H9 (cell line): Measurements from ENCODE around the gene ATP2B2. TPM values are rescaled to one million over a fixed set of nuclear protein-coding genes. Genes with fewer than 3 reads are reported as not detected.

ENCODE experiments used
- DNase-seq: peaks from one replicate; pipeline ENCODE4 v3.0.0-alpha.2; 2017
- H2AFZ ChIP-seq: one replicate; pipeline ENCODE4 v1.6.1; 2013; ENCODE audit warnings: mild to moderate bottlenecking, low read length, control low read depth, moderate library complexity
- H2AK5ac ChIP-seq: 2 replicates; pipeline ENCODE4 v1.6.1; 2013; ENCODE audit warnings: low read length, control low read depth, mixed read lengths; ENCODE audit not compliant: insufficient read length
- H2BK120ac ChIP-seq: one replicate; pipeline ENCODE4 v1.6.1; 2013; ENCODE audit warnings: low read depth, mild to moderate bottlenecking, low read length, control low read depth, inconsistent platforms; ENCODE audit not compliant: poor library complexity, severe bottlenecking
- H2BK12ac ChIP-seq: 2 replicates; pipeline ENCODE4 v1.6.1; 2013; ENCODE audit warnings: low read length, control low read depth, mixed read lengths, low read depth; ENCODE audit not compliant: insufficient read length
- H2BK15ac ChIP-seq: 2 replicates; pipeline ENCODE4 v1.6.1; 2013; ENCODE audit warnings: low read depth, low read length, control low read depth
- H2BK20ac ChIP-seq: one replicate; pipeline ENCODE4 v1.6.1; 2013; ENCODE audit warnings: low read depth, mild to moderate bottlenecking, low read length, control low read depth, inconsistent platforms; ENCODE audit not compliant: poor library complexity, severe bottlenecking
- H2BK5ac ChIP-seq: 2 replicates; pipeline ENCODE4 v1.6.1; 2013; ENCODE audit warnings: low read length, control low read depth, mixed read lengths; ENCODE audit not compliant: insufficient read length
- H3K14ac ChIP-seq: 2 replicates; pipeline ENCODE4 v1.6.1; 2013; ENCODE audit warnings: low read length, control low read depth; ENCODE audit not compliant: insufficient read depth
- H3K18ac ChIP-seq: 2 replicates; pipeline ENCODE4 v1.6.1; 2013; ENCODE audit warnings: low read depth, mild to moderate bottlenecking, mixed read lengths, low read length, control low read depth; ENCODE audit not compliant: insufficient read length
- H3K23ac ChIP-seq: 2 replicates; pipeline ENCODE4 v1.6.1; 2013; ENCODE audit warnings: low read length, control low read depth, mixed read lengths, low read depth; ENCODE audit not compliant: insufficient read length
- H3K23me2 ChIP-seq: 2 replicates; pipeline ENCODE4 v1.6.1; 2013; ENCODE audit warnings: low read depth, mild to moderate bottlenecking, mixed read lengths, low read length, control low read depth; ENCODE audit not compliant: insufficient read length, poor library complexity, severe bottlenecking
- H3K27ac ChIP-seq: 2 replicates; pipeline ENCODE4 v1.5.1; 2013; ENCODE audit warnings: low read length, control low read depth, mixed read lengths, low read depth; ENCODE audit not compliant: insufficient read length
- H3K27me3 ChIP-seq: 2 replicates; pipeline ENCODE4 v1.6.1; 2013; ENCODE audit warnings: low read length, control low read depth, inconsistent platforms; ENCODE audit not compliant: insufficient read depth
- H3K4ac ChIP-seq: 2 replicates; pipeline ENCODE4 v1.6.1; 2013; ENCODE audit warnings: low read depth, mild to moderate bottlenecking, control low read depth, inconsistent platforms, low read length, moderate library complexity
- H3K4me1 ChIP-seq: 2 replicates; pipeline ENCODE4 v1.6.1; 2013; ENCODE audit warnings: low read length, control low read depth, inconsistent platforms; ENCODE audit not compliant: insufficient read depth
- H3K4me2 ChIP-seq: 2 replicates; pipeline ENCODE4 v1.6.1; 2013; ENCODE audit warnings: low read length, control low read depth, mixed read lengths; ENCODE audit not compliant: insufficient read length, insufficient read depth
- H3K56ac ChIP-seq: 2 replicates; pipeline ENCODE4 v1.6.1; 2013; ENCODE audit warnings: low read depth, mild to moderate bottlenecking, mixed read lengths, low read length, control low read depth; ENCODE audit not compliant: insufficient read length
- H3K79me1 ChIP-seq: 2 replicates; pipeline ENCODE4 v1.6.1; 2013; ENCODE audit warnings: low read depth, mild to moderate bottlenecking, moderate library complexity, low read length, control low read depth, inconsistent platforms; ENCODE audit not compliant: insufficient read depth, poor library complexity, severe bottlenecking
- H3K79me2 ChIP-seq: 2 replicates; pipeline ENCODE4 v1.6.1; 2013; ENCODE audit warnings: low read length, control low read depth, inconsistent platforms; ENCODE audit not compliant: insufficient read depth
- H3K9ac ChIP-seq: 2 replicates; pipeline ENCODE4 v1.6.1; 2013; ENCODE audit warnings: low read length, control low read depth, mixed read lengths; ENCODE audit not compliant: insufficient read length; ENCODE audit errors: extremely low read depth
- H3K9me3 ChIP-seq: one replicate; pipeline ENCODE4 v1.6.1; 2013; ENCODE audit warnings: low read depth, low read length, inconsistent platforms; ENCODE audit not compliant: control insufficient read depth
- H3T11ph ChIP-seq: one replicate; pipeline ENCODE4 v1.6.1; 2013; ENCODE audit warnings: mild to moderate bottlenecking, low read length, control low read depth, inconsistent platforms
- H4K20me1 ChIP-seq: one replicate; pipeline ENCODE4 v1.6.1; 2013; ENCODE audit not compliant: control insufficient read depth, insufficient read length, insufficient read depth
- H4K5ac ChIP-seq: 2 replicates; pipeline ENCODE4 v1.6.1; 2013; ENCODE audit warnings: low read depth, mild to moderate bottlenecking, mixed read lengths, low read length, control low read depth; ENCODE audit not compliant: insufficient read length
- H4K8ac ChIP-seq: replicated peaks from 2 replicates; pipeline ENCODE4 v1.6.1; 2013; ENCODE audit warnings: low read length, control low read depth, mixed read lengths, low read depth; ENCODE audit not compliant: insufficient read length
- H4K91ac ChIP-seq: 2 replicates; pipeline ENCODE4 v1.6.1; 2013; ENCODE audit warnings: low read depth, mild to moderate bottlenecking, moderate library complexity, mixed read lengths, low read length, control low read depth; ENCODE audit not compliant: insufficient read length
- H3K27ac Mint-ChIP-seq, 3 experiments: 2 replicates in 2 of 3; 3 replicates in 1 of 3; pipeline ENCODE4 v1.8.0; 2020 to 2021; ENCODE audit warnings: mixed read lengths in 3 of 3, mild to moderate bottlenecking in 1 of 3, moderate library complexity in 1 of 3
- H3K27me3 Mint-ChIP-seq: 2 replicates; pipeline ENCODE4 v1.8.0; 2021; ENCODE audit warnings: low read depth, mild to moderate bottlenecking, moderate library complexity, mixed read lengths
- H3K36me3 Mint-ChIP-seq, 3 experiments: 2 replicates in 2 of 3; 3 replicates in 1 of 3; pipeline ENCODE4 v1.8.0; 2020 to 2021; ENCODE audit warnings: low read depth in 3 of 3, mixed read lengths in 3 of 3; ENCODE audit not compliant: insufficient read depth in 1 of 3
- H3K4me1 Mint-ChIP-seq, 2 experiments: 2 replicates each; pipeline ENCODE4 v1.8.0; 2020; ENCODE audit warnings: mixed read lengths in 2 of 2
- H3K4me3 Mint-ChIP-seq, 2 experiments: 2 replicates in 1 of 2; 3 replicates in 1 of 2; pipeline ENCODE4 v1.8.0; 2020 to 2021; ENCODE audit warnings: mild to moderate bottlenecking in 2 of 2, mixed read lengths in 2 of 2, moderate library complexity in 1 of 2
- H3K9me3 Mint-ChIP-seq, 2 experiments: 2 replicates in 1 of 2; 3 replicates in 1 of 2; pipeline ENCODE4 v1.8.0; 2020; ENCODE audit warnings: mild to moderate bottlenecking in 2 of 2, mixed read lengths in 2 of 2, moderate library complexity in 1 of 2
- CTCF ChIP-seq: fragments of 200-600 bp; sonication (generic); conservative IDR thresholded peaks from 3 replicates; pipeline ENCODE4 v1.8.0; 2021; ENCODE audit warnings: antibody characterized with exemption, mild to moderate bottlenecking
- WGBS: extraction: QIAGEN DNeasy Blood & Tissue Kit; methylation state at CpG from one replicate; pipeline ENCODE4 v1.1.7; 2013; ENCODE audit warnings: missing lambda C conversion rate, low lambda C conversion rate, mixed read lengths; ENCODE audit not compliant: insufficient read length; ENCODE audit errors: extremely low coverage; 5-methylcytosine and 5-hydroxymethylcytosine counted together
- total RNA-seq: library from RNA; stranded (reverse); gene quantifications from 2 replicates; pipeline ENCODE4 v1.2.1, GENCODE V29; 2021

The ATP2B2 gene
- total RNA-seq, 1 experiment from 2014 or later: 0.33 TPM

GRCh38 chr3:10354361-10355015 is 150.9 kb downstream of the ATP2B2 start:
- H3T11ph ChIP-seq: no peak overlapping the region
- Mint-ChIP-seq H3K36me3 (no peaks in the 10 kb centered on the region; a peak in 1 of 7 replicates), H3K27me3 (peaks cover 3% of the 10 kb centered on the region), H3K27ac (no peak overlapping the region), H3K9me3 (no peaks in the 10 kb centered on the region), H3K4me3 (no peak overlapping the region), H3K4me1 (peaks cover 14 to 21% of the 10 kb centered on the region in 2 experiments)
- no peak overlapping the region for H3K23ac ChIP-seq
- H2BK15ac ChIP-seq: no peak overlapping the region
- H3K56ac ChIP-seq: no peak overlapping the region
- no peak overlapping the region for H3K4me2 ChIP-seq
- no peaks in the 10 kb centered on the region for H4K20me1 ChIP-seq
- no peaks in the 10 kb centered on the region; the same call in 1 of the 2 replicates for H3K4me1 ChIP-seq
- H2BK12ac ChIP-seq: no peak overlapping the region
- H2BK20ac ChIP-seq: no peak overlapping the region
- no peaks in the 10 kb centered on the region for H3K79me1 ChIP-seq
- H3K9me3 ChIP-seq: no peaks in the 10 kb centered on the region
- H2BK5ac ChIP-seq: no peak overlapping the region
- no peak for DNase-seq
- H3K79me2 ChIP-seq: no peaks in the 10 kb centered on the region
- H4K8ac ChIP-seq: no peak overlapping the region
- no peak overlapping the region for H2AFZ ChIP-seq
- H4K91ac ChIP-seq: no peak overlapping the region
- no peak overlapping the region for H3K14ac ChIP-seq
- no peak overlapping the region for H3K4ac ChIP-seq
- TF ChIP-seq CTCF: no peak
- no peak overlapping the region for H3K9ac ChIP-seq
- H4K5ac ChIP-seq: no peak overlapping the region
- no peaks in the 10 kb centered on the region for H3K23me2 ChIP-seq
- no CpG with 5 or more reads among the region's 13 CpGs for WGBS
- no peak overlapping the region for H3K27ac ChIP-seq
- H3K18ac ChIP-seq: no peak overlapping the region
- no peak overlapping the region for H2BK120ac ChIP-seq
- no peaks in the 10 kb centered on the region for H3K27me3 ChIP-seq
- H2AK5ac ChIP-seq: no peak overlapping the region
